Right lobe of liver (tissue), 4 donors: Measurements from ENCODE around the gene ZSCAN9.

Source experiments
- POLR2A ChIP-seq: fragments of 450-650 bp; IDR thresholded peaks from one replicate; pipeline ENCODE4 v1.6.1; 2017; ENCODE audit warnings: antibody characterized with exemption, mild to moderate bottlenecking
- TF ChIP-seq, protein P1 (sequence below), 4 donors: fragments of 200-600 bp in 3 of 4; fragments of 450-650 bp in 1 of 4; IDR thresholded peaks; one replicate each; pipeline versions ENCODE4 v1.5.1 to v1.8.0; 2016 to 2022; ENCODE audit warnings: antibody characterized with exemption in 4 of 4, mild to moderate bottlenecking in 2 of 4
- donor health status: DM: no; HTN: no; CAD: no.
- donor health status: DM: no; HTN: no; CAD: no.
- donor health status: DM: no; HTN: yes; CAD: no.

DNA sequence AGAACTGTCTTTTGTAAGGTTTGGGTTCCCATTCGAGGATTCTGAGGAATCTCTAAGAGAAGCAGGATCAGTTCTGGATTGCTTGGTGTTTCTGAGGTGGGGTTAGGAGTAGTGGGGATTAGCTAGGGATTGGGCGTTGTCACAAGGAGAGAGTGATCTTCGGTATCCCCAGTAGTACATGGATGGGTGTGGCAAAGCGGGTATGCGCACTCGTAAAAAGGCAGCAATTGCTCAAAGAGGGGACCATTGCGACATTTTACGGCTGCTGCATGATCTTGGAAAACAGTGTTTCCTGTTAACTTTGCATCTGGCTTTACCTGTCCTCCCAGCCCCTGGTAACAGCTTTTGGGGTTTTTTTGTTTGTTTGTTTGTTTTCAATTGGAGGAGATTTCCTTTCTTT is 9.7 kb upstream of the ZSCAN9 start:
- no peak for TF ChIP-seq POLR2A
- TF ChIP-seq, protein P1, sequence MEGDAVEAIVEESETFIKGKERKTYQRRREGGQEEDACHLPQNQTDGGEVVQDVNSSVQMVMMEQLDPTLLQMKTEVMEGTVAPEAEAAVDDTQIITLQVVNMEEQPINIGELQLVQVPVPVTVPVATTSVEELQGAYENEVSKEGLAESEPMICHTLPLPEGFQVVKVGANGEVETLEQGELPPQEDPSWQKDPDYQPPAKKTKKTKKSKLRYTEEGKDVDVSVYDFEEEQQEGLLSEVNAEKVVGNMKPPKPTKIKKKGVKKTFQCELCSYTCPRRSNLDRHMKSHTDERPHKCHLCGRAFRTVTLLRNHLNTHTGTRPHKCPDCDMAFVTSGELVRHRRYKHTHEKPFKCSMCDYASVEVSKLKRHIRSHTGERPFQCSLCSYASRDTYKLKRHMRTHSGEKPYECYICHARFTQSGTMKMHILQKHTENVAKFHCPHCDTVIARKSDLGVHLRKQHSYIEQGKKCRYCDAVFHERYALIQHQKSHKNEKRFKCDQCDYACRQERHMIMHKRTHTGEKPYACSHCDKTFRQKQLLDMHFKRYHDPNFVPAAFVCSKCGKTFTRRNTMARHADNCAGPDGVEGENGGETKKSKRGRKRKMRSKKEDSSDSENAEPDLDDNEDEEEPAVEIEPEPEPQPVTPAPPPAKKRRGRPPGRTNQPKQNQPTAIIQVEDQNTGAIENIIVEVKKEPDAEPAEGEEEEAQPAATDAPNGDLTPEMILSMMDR (IDR thresholded peaks at IDR 0.05): no peak
